HG03460 (cell line): ENCODE measurements around the gene OR13C5.

Source experiments
- ATAC-seq: cut with Tn5 transposase; IDR thresholded peaks from one replicate; pipeline ENCODE4 v1.9.1; 2021; ENCODE audit not compliant: unreplicated experiment

The OR13C5 gene

DNA sequence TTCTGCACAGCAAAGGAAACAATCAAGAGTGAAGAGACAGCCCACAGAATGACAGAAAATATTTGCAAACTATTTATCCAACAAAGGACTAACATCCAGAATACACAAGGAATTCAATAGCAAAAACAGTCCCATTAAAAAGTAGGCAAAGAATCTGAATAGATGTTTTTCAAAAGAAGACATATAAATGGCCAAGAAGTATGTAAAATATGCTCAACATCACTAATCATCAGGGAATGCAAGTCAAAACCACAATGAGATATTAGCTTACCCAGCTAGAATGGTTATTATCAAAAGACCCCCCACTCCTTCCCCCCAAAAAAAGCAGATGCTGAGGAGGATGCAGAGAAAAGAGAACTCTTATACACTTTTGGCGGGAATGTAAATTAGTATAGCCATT lies 43.7 kb downstream of the OR13C5 start:
- no peak for ATAC-seq

DNA sequence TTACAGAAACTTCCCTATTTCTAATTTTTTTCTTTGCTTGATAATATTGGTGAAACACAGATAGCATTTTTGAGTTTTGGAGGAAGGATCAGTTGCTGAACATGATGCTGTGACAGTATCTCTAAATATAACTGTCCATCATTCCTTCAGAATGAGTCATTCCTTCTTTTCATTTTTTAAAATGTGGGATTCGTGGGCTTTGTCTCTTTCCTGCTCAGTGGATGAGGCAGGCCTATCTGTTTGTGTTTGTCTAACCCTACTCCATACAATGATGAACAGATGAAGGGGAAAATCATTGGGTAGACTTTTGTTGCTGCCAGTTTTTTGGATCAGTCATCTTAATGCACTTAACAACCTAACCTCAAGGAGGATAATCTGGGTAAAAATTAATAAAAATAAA lies 46.0 kb downstream of the OR13C5 start:
- ATAC-seq = no peak
